Colonic mucosa (tissue), 4 donors: Measurements from ENCODE around the gene PLAAT4. TPM values are rescaled to one million over a fixed set of nuclear protein-coding genes. Genes with fewer than 3 reads are reported as not detected.

ENCODE experiments used
- DNase-seq: peaks from one replicate; pipeline ENCODE4 v3.0.0-alpha.2; 2020
- H3K27ac ChIP-seq: fragments of 200-600 bp; one replicate; pipeline ENCODE4 v1.8.0; 2021
- H3K27me3 ChIP-seq: fragments of 200-600 bp; one replicate; pipeline ENCODE4 v1.8.0; 2021
- H3K36me3 ChIP-seq: fragments of 200-600 bp; one replicate; pipeline ENCODE4 v1.8.0; 2021
- H3K4me1 ChIP-seq: fragments of 200-600 bp; one replicate; pipeline ENCODE4 v1.8.0; 2021; ENCODE audit warnings: mild to moderate bottlenecking
- H3K4me3 ChIP-seq: fragments of 200-600 bp; one replicate; pipeline ENCODE4 v1.8.0; 2021
- H3K9ac ChIP-seq, 2 donors: one replicate each; pipeline ENCODE4 v1.7.0; 2013; ENCODE audit warnings: control low read depth in 2 of 2, low read depth in 2 of 2, low read length in 2 of 2
- H3K9me3 ChIP-seq: fragments of 200-600 bp; one replicate; pipeline ENCODE4 v1.8.0; 2021
- intact Hi-C: fragments of 100-400 bp; cut with DNase I; formaldehyde crosslinking; loops from one replicate; pipeline ENCODE4 v1.14.1; 2022
- total RNA-seq, 2 donors: library from RNA; stranded (reverse); fragmentation: NEBNext Ultra II Directional in 1 of 2; extraction: Animal tissue kit (Norgen Biotek cat#: 25700) in 1 of 2; gene quantifications; one replicate each; pipeline ENCODE4 v1.2.1, GENCODE V29; 2021
- TF ChIP-seq, protein P1 (sequence below): fragments of 200-600 bp; IDR thresholded peaks from one replicate; pipeline ENCODE4 v1.8.0; 2022; ENCODE audit warnings: antibody characterized with exemption, mild to moderate bottlenecking
- donor health status: healthy.
- donor health status: DM: no; HTN: no; CAD: no.
- donor health status: DM: no; HTN: no; CAD: no.

The PLAAT4 gene
- total RNA-seq, 2 donors from 2014 or later, result 9.9 to 40.7 TPM

DNA sequence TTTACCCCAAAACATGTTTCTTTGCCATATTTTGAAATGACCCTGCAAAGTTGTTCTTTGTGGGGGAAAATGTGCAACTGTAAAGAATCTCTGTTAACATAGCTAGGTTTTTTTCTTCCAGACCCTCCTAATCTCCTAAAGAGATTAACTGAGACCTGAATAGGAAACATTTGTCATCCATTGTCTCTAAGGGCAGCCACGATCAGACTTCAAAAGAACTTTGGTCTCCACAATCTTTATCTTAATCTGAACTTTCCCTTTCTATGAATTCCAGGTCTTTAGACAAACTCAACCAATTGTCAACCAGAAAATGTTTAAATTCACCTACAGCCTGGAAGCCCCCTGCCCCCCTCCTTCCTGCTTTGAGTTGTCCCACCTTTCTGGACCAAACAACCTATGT lies 35.4 kb upstream of the PLAAT4 start:
- H3K9me3 ChIP-seq, result no peaks in the 10 kb centered on the region
- no peak overlapping the region for H3K4me3 ChIP-seq
- no peaks in the 10 kb centered on the region for H3K4me1 ChIP-seq
- TF ChIP-seq, protein P1, sequence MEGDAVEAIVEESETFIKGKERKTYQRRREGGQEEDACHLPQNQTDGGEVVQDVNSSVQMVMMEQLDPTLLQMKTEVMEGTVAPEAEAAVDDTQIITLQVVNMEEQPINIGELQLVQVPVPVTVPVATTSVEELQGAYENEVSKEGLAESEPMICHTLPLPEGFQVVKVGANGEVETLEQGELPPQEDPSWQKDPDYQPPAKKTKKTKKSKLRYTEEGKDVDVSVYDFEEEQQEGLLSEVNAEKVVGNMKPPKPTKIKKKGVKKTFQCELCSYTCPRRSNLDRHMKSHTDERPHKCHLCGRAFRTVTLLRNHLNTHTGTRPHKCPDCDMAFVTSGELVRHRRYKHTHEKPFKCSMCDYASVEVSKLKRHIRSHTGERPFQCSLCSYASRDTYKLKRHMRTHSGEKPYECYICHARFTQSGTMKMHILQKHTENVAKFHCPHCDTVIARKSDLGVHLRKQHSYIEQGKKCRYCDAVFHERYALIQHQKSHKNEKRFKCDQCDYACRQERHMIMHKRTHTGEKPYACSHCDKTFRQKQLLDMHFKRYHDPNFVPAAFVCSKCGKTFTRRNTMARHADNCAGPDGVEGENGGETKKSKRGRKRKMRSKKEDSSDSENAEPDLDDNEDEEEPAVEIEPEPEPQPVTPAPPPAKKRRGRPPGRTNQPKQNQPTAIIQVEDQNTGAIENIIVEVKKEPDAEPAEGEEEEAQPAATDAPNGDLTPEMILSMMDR, result no peak
- H3K36me3 ChIP-seq, result no peaks in the 10 kb centered on the region
- no peak overlapping the region for H3K27ac ChIP-seq
- no peaks in the 10 kb centered on the region for H3K27me3 ChIP-seq
- intact Hi-C loops, result no loop called here
- DNase-seq, result no peak
- H3K9ac ChIP-seq, result no peak overlapping the region

DNA sequence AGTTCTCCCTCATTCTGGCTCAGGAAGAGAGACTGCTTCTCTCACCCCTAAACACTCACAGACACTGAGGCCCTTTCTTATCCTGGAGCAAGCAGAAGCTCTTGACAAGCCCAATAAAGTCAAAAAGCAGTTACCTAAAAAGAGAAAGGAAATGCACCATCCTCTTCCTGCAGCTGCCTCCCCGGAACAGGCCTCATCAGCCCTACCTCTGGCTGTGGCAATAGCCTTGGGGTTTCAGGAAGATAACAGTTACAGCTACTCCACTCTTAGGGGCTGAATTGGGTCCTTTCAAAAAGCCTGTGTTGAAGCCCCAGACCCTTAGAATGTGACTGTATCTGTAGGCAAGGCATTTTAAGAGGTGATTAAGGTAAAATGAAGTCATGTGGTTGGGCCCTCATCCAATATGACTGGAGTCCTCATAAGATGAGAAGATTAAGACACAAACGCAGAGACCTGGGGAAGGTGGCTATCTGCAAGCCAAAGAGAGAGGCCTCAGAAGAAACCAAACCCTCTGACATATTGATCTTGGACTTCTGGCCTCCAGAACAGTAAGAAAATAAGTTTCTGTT lies 34.3 kb upstream of the PLAAT4 start:
- H3K27ac ChIP-seq, result no peak overlapping the region
- H3K4me3 ChIP-seq, result no peak overlapping the region
- TF ChIP-seq, protein P1, result no peak
- H3K9ac ChIP-seq, result no peak overlapping the region
- H3K36me3 ChIP-seq, result no peaks in the 10 kb centered on the region
- H3K4me1 ChIP-seq, result no peaks in the 10 kb centered on the region
- no peaks in the 10 kb centered on the region for H3K9me3 ChIP-seq
- DNase-seq, result no peak
- no peaks in the 10 kb centered on the region for H3K27me3 ChIP-seq
- intact Hi-C loops, result no loop called here

DNA sequence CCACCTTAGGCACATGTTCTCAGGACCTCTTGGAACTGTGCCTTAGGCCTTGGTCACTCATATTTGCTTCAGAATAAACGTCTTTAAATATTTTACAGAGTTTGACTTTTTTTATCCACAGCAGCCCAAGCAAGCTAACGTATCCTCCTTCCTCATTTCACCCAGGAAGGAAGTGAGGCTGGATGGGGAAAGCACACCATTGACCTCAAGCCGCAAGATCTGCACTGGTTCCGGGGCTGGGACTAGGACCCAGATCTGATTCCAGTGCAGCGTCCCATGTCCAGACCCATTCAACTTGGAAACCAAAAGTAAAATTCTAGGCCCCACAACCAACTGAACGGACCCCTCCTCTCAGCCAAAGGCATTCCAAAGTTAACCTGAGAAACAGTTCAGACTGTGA lies 33.1 kb upstream of the PLAAT4 start:
- intact Hi-C loops, result no loop called here

DNA sequence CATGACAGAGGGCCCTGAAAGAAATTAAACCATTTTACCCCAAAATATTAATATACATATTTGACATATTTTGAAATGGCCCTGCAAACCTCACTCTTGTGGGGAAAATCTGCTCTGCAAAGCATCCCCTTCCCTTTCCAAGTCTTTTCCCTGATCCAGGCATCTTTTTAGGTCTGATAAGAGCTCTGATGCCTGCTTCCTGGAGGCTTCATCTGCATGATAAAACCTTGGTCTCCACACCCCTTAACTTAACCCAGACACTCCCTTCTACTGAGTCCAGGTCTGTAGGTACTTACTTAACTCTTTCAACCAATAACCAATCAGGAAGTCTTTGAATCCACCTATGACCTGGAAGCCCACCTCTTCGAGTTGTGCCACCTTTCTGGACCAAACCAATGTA lies 32.6 kb upstream of the PLAAT4 start:
- intact Hi-C loops, result no loop called here

More for the DNA sequence above, 33.1 kb upstream of the PLAAT4 start:
- Histone ChIP-seq H3K9me3 (no peaks in the 10 kb centered on the region), H3K4me1 (no peaks in the 10 kb centered on the region), H3K9ac (no peak overlapping the region), H3K36me3 (no peaks in the 10 kb centered on the region), H3K27me3 (no peaks in the 10 kb centered on the region), H3K4me3 (no peak overlapping the region), H3K27ac (no peak overlapping the region)
- DNase-seq, result no peak
- TF ChIP-seq, protein P1, result no peak

DNA sequence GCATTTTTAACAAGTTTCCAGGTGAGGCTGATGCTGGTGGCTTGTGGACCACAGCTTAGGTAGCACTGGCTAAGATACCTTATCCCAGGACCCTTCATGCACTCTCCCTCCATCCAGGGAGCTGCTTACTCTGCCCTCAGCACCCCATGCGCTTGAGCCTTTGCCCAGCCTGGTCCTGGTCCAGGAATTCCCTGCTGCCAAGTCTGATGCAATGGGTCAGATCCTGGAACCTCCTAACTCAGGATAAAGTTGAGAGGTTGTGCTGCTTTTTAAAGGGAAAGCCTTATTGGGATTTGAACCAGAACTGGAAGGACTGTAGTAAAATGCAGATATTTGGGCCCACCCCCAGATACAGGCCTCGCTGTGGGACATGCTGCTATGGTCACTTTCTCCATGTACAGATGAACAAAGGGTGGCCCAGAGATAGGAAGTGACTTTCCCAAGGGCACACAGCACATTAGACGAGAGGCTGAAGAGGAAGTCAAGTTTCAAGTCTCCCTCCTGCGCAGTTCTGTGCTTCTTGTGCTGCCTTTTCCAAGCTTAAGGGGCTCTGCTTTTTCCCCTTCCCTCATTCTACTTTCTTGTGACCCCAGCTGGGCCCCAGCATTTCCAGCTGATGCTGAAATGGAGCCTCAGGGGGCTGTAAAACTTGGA lies 31.5 kb upstream of the PLAAT4 start:
- TF ChIP-seq, protein P1, result no peak
- intact Hi-C loops, result no loop called here
- Histone ChIP-seq H3K36me3 (no peaks in the 10 kb centered on the region), H3K4me3 (no peak overlapping the region), H3K27ac (no peak overlapping the region), H3K4me1 (no peaks in the 10 kb centered on the region), H3K9ac (no peak overlapping the region), H3K27me3 (no peaks in the 10 kb centered on the region), H3K9me3 (no peaks in the 10 kb centered on the region)
- no peak for DNase-seq

More for the DNA sequence above, 32.6 kb upstream of the PLAAT4 start:
- no peak overlapping the region for H3K4me3 ChIP-seq
- no peaks in the 10 kb centered on the region for H3K9me3 ChIP-seq
- H3K9ac ChIP-seq, result no peak overlapping the region
- no peaks in the 10 kb centered on the region for H3K27me3 ChIP-seq
- TF ChIP-seq, protein P1, result no peak
- no peak for DNase-seq
- H3K4me1 ChIP-seq, result no peaks in the 10 kb centered on the region
- no peaks in the 10 kb centered on the region for H3K36me3 ChIP-seq
- H3K27ac ChIP-seq, result no peak overlapping the region
